Measurements from ENCODE around the gene IRAK1BP1. TPM values are rescaled to one million over a fixed set of nuclear protein-coding genes. Genes with fewer than 3 reads are reported as not detected.

Gene IRAK1BP1
- total RNA-seq, 4 donors from 2014 or later, result 1.6 to 3.7 (median 2.9) TPM; not detected in 1

- Histone ChIP-seq H3K4me3 (no peak overlapping the region), H3K27me3 (no peaks in the 10 kb centered on the region), H3K36me3 (no peaks in the 10 kb centered on the region), H3K27ac (no peak overlapping the region), H3K4me1 (no peaks in the 10 kb centered on the region), H3K9me3 (peaks cover 17% of the 10 kb centered on the region in 2 donors)
- 80 to 94% methylated on average over 2 to 3 of the region's 3 CpGs for WGBS, 2 donors (ENCODE audit: low coverage in 1 of 2)
- no peak for TF ChIP-seq CTCF (IDR thresholded peaks at IDR 0.05)
- no peak for TF ChIP-seq EP300 (IDR thresholded peaks at IDR 0.05; ENCODE audit: low read depth)
- TF ChIP-seq POLR2A (IDR thresholded peaks at IDR 0.05), result no peak
- no peak for TF ChIP-seq POLR2AphosphoS5 (IDR thresholded peaks at IDR 0.05)
- DNase-seq, result no peak
- intact Hi-C loops (cut with DNase I; ENCODE audit: low total_unique reads), result no loop called here
- in situ Hi-C loops (cut with MboI; ENCODE audit: low pct_ligation_motif_present in 1 of 4, low pct_unique_long_range_greater_than_20kb in 1 of 4, low sequenced_read_pairs in 3 of 4), result no loop called here
These were observed 58.0 kb downstream of the IRAK1BP1 start for GRCh38 chr6:78925317-78925716.

GRCh38 chr6:78935553-78935952 is 68.2 kb downstream of the IRAK1BP1 start:
- no peak overlapping the region for H3K27ac ChIP-seq
- no peaks in the 10 kb centered on the region for H3K27me3 ChIP-seq
- no peaks in the 10 kb centered on the region for H3K9me3 ChIP-seq
- WGBS, 2 donors (ENCODE audit: low coverage in 1 of 2), result 90 to 95% methylated on average over 2 of the region's 2 CpGs
- H3K4me3 ChIP-seq, result no peak overlapping the region
- peaks cover 0 to 7% (median 3%) of the 10 kb centered on the region in 4 donors for H3K36me3 ChIP-seq
- no peak for DNase-seq
- intact Hi-C loops (cut with DNase I; ENCODE audit: low total_unique reads) (no loop called here), in situ Hi-C loops (cut with MboI; ENCODE audit: low pct_ligation_motif_present in 1 of 4, low pct_unique_long_range_greater_than_20kb in 1 of 4, low sequenced_read_pairs in 3 of 4) (no loop called here)
- no peaks in the 10 kb centered on the region for H3K4me1 ChIP-seq
- TF ChIP-seq POLR2AphosphoS5 (IDR thresholded peaks at IDR 0.05), result no peak
- no peak for TF ChIP-seq CTCF (IDR thresholded peaks at IDR 0.05)
- TF ChIP-seq POLR2A (IDR thresholded peaks at IDR 0.05), result no peak
- TF ChIP-seq EP300 (IDR thresholded peaks at IDR 0.05; ENCODE audit: low read depth), result no peak

GRCh38 chr6:78936515-78936914 is 69.2 kb downstream of the IRAK1BP1 start:
- Histone ChIP-seq H3K9me3 (no peaks in the 10 kb centered on the region), H3K27me3 (no peaks in the 10 kb centered on the region), H3K27ac (no peak overlapping the region), H3K4me1 (no peaks in the 10 kb centered on the region), H3K36me3 (peaks cover 0 to 14% (median 3%) of the 10 kb centered on the region in 4 donors), H3K4me3 (no peak overlapping the region)
- in situ Hi-C loops (cut with MboI; ENCODE audit: low pct_ligation_motif_present in 1 of 4, low pct_unique_long_range_greater_than_20kb in 1 of 4, low sequenced_read_pairs in 3 of 4), result no loop called here
- no peak for DNase-seq
- intact Hi-C loops (cut with DNase I; ENCODE audit: low total_unique reads), result no loop called here
- TF ChIP-seq CTCF (IDR thresholded peaks at IDR 0.05), result no peak
- WGBS, 2 donors (ENCODE audit: low coverage in 1 of 2), result 98 to 100% methylated on average over 2 of the region's 2 CpGs

GRCh38 chr6:78942446-78942845 is 75.1 kb downstream of the IRAK1BP1 start:
- H3K9me3 ChIP-seq, result no peaks in the 10 kb centered on the region
- H3K4me1 ChIP-seq, result no peaks in the 10 kb centered on the region
- peaks cover 0 to 60% (median 30%) of the 10 kb centered on the region in 4 donors for H3K36me3 ChIP-seq
- DNase-seq, result no peak
- H3K4me3 ChIP-seq, result no peak overlapping the region
- H3K27me3 ChIP-seq, result no peaks in the 10 kb centered on the region
- intact Hi-C loops (cut with DNase I; ENCODE audit: low total_unique reads), result no loop called here
- WGBS, 2 donors (ENCODE audit: low coverage in 1 of 2), result 96 to 100% methylated on average over 1 of the region's 1 CpG
- TF ChIP-seq POLR2A (IDR thresholded peaks at IDR 0.05) (no peak), CTCF (IDR thresholded peaks at IDR 0.05) (no peak), POLR2AphosphoS5 (IDR thresholded peaks at IDR 0.05) (no peak), EP300 (IDR thresholded peaks at IDR 0.05; ENCODE audit: low read depth) (no peak)
- in situ Hi-C loops (cut with MboI; ENCODE audit: low pct_ligation_motif_present in 1 of 4, low pct_unique_long_range_greater_than_20kb in 1 of 4, low sequenced_read_pairs in 3 of 4), result no loop called here
- no peak overlapping the region for H3K27ac ChIP-seq

All from transverse colon (tissue), 4 donors.